NCI-H187 treated with DMSO at 0.1 percent for 48 hours (cell line): Measurements from ENCODE around the gene SUPT5H.

Experiments
- DNase-seq: peaks from one replicate; lab custom pipeline; 2025; lab: John Stamatoyannopoulos, UW

The SUPT5H gene

GRCh38 chr19:39497701-39497995, 52.3 kb downstream of the SUPT5H start:
- no peak for DNase-seq

GRCh38 chr19:39497996-39498797, 52.8 kb downstream of the SUPT5H start:
- peak; percentile 74 for DNase-seq

- peak; percentile 58 for DNase-seq
Observed at GRCh38 chr19:39498798-39499642, 53.6 kb downstream of the SUPT5H start, which contains the start of gene DLL3. TSS of gene DLL3 (plus strand) at chr19:39498947. CDS start at chr19:39498975, 28 bp downstream.

- DNase-seq, result no peak
Observed at GRCh38 chr19:39499932-39500331, 54.5 kb downstream of the SUPT5H start.

GRCh38 chr19:39500543-39500942, 55.2 kb downstream of the SUPT5H start:
- no peak for DNase-seq

GRCh38 chr19:39501340-39501739, 56.0 kb downstream of the SUPT5H start:
- DNase-seq, result no peak

- no peak for DNase-seq
Observed at GRCh38 chr19:39502640-39503417, 57.4 kb downstream of the SUPT5H start.

- DNase-seq, result no peak
Observed at GRCh38 chr19:39506598-39506943, 61.2 kb downstream of the SUPT5H start.

- DNase-seq, result no peak
Observed at GRCh38 chr19:39506944-39507714, 61.7 kb downstream of the SUPT5H start.

- no peak for DNase-seq
Observed at GRCh38 chr19:39507715-39508364, 62.5 kb downstream of the SUPT5H start.

- DNase-seq, result no peak
Observed at GRCh38 chr19:39508629-39509028, 63.2 kb downstream of the SUPT5H start.

- no peak for DNase-seq
Observed at GRCh38 chr19:39509233-39509632, 63.9 kb downstream of the SUPT5H start.

GRCh38 chr19:39512988-39513387, 67.6 kb downstream of the SUPT5H start:
- no peak for DNase-seq

- no peak for DNase-seq
Observed at GRCh38 chr19:39514840-39515550, 69.6 kb downstream of the SUPT5H start, which contains the start of gene SELENOV. TSS of gene SELENOV (plus strand) at chr19:39515139. CDS start at chr19:39515213, 74 bp downstream.

- no peak for DNase-seq
Observed at GRCh38 chr19:39515551-39516191, 70.3 kb downstream of the SUPT5H start.

GRCh38 chr19:39516270-39516669, 70.9 kb downstream of the SUPT5H start:
- no peak for DNase-seq

GRCh38 chr19:39517432-39517831, 72.0 kb downstream of the SUPT5H start:
- DNase-seq, result no peak

GRCh38 chr19:39518458-39518857, 73.1 kb downstream of the SUPT5H start:
- DNase-seq, result no peak

- no peak for DNase-seq
Observed at GRCh38 chr19:39518975-39519374, 73.6 kb downstream of the SUPT5H start.
